Measurements from ENCODE around the gene ARL14EPL.

Gene ARL14EPL

GRCh38 chr5:116046823-116047222, 14.6 kb downstream of the ARL14EPL start:
- ATAC-seq = no peak
- no peak for TF ChIP-seq CSDC2 (CRISPR knock-in tag; IDR thresholded peaks at IDR 0.05)
- no peak for TF ChIP-seq ZC3H10 (CRISPR knock-in tag; IDR thresholded peaks at IDR 0.05)
- TF ChIP-seq ZFP30 (CRISPR knock-in tag; IDR thresholded peaks at IDR 0.05) = no peak
- no peak for TF ChIP-seq SNAI2 (CRISPR knock-in tag; IDR thresholded peaks at IDR 0.05)
- TF ChIP-seq POU6F1 (CRISPR knock-in tag; IDR thresholded peaks at IDR 0.05; ENCODE audit: borderline replicate concordance, low read depth) = no peak
- no peak for TF ChIP-seq CSRNP3 (CRISPR knock-in tag; IDR thresholded peaks at IDR 0.05)
- TF ChIP-seq CREB5 (CRISPR knock-in tag; IDR thresholded peaks at IDR 0.05; ENCODE audit: low read depth) = no peak
- TF ChIP-seq TSHZ2 (CRISPR knock-in tag; IDR thresholded peaks at IDR 0.05) = no peak
- TF ChIP-seq ZFP3 (CRISPR knock-in tag; IDR thresholded peaks at IDR 0.05) = no peak
- TF ChIP-seq GLIS3 (CRISPR knock-in tag; IDR thresholded peaks at IDR 0.05) = no peak
- TF ChIP-seq ZNF8 (CRISPR knock-in tag; IDR thresholded peaks at IDR 0.05) = no peak
- TF ChIP-seq BACH2 (CRISPR knock-in tag; IDR thresholded peaks at IDR 0.05; ENCODE audit: borderline replicate concordance) = no peak
- no peak for TF ChIP-seq PATZ1 (CRISPR knock-in tag; IDR thresholded peaks at IDR 0.05; ENCODE audit: borderline replicate concordance)
- no peak for TF ChIP-seq RARB (CRISPR knock-in tag; IDR thresholded peaks at IDR 0.05)
- no peak for TF ChIP-seq ISL1 (CRISPR knock-in tag; IDR thresholded peaks at IDR 0.05)
- TF ChIP-seq ZNF565 (CRISPR knock-in tag; conservative IDR thresholded peaks at IDR 0.05; ENCODE audit: low read depth) = no peak

- no peak for ATAC-seq
- TF ChIP-seq TCF4 (CRISPR knock-in tag; IDR thresholded peaks at IDR 0.05; ENCODE audit: borderline replicate concordance) (no peak), SNAI2 (CRISPR knock-in tag; IDR thresholded peaks at IDR 0.05) (no peak), CSRNP3 (CRISPR knock-in tag; IDR thresholded peaks at IDR 0.05) (no peak), ISL1 (CRISPR knock-in tag; IDR thresholded peaks at IDR 0.05) (no peak), ZNF70 (CRISPR knock-in tag; IDR thresholded peaks at IDR 0.05) (no peak), CREB5 (CRISPR knock-in tag; IDR thresholded peaks at IDR 0.05; ENCODE audit: low read depth) (no peak), ZNF8 (CRISPR knock-in tag; IDR thresholded peaks at IDR 0.05) (no peak), ZC3H10 (CRISPR knock-in tag; IDR thresholded peaks at IDR 0.05) (no peak), CSDC2 (CRISPR knock-in tag; IDR thresholded peaks at IDR 0.05) (no peak), ZFP30 (CRISPR knock-in tag; IDR thresholded peaks at IDR 0.05) (no peak), ESRRG (CRISPR knock-in tag; IDR thresholded peaks at IDR 0.05) (no peak), TOX (CRISPR knock-in tag; IDR thresholded peaks at IDR 0.05; ENCODE audit: borderline replicate concordance) (no peak), POU6F1 (CRISPR knock-in tag; IDR thresholded peaks at IDR 0.05; ENCODE audit: borderline replicate concordance, low read depth) (no peak), GLIS3 (CRISPR knock-in tag; IDR thresholded peaks at IDR 0.05) (no peak), PATZ1 (CRISPR knock-in tag; IDR thresholded peaks at IDR 0.05; ENCODE audit: borderline replicate concordance) (no peak)
Measured at GRCh38 chr5:116058346-116058936, 26.2 kb downstream of the ARL14EPL start.
